ENCODE measurements around the gene CHRNA9. TPM values are rescaled to one million over a fixed set of nuclear protein-coding genes. Genes with fewer than 3 reads are reported as not detected.

Gene CHRNA9
- polyA plus RNA-seq, 1 donor (not counting 4 experiments of a cell fraction or from before 2014, with no cell fraction given): 0.03 TPM

GRCh38 chr4:40340030-40340429 lies 4.9 kb downstream of the CHRNA9 start:
- no peaks in the 10 kb centered on the region for H3K36me3 ChIP-seq (ENCODE audit: control insufficient read depth in 2 of 2, extremely low read depth in 1 of 2, insufficient read depth in 2 of 2, low read length in 2 of 2)
- H2AFZ ChIP-seq (ENCODE audit: control insufficient read depth, low read length): no peak overlapping the region
- no peak overlapping the region for H3K27ac ChIP-seq (ENCODE audit: control insufficient read depth, insufficient read depth, low read length)
- no peak overlapping the region for H3K4me3 ChIP-seq (ENCODE audit: control insufficient read depth in 2 of 3, extremely low read depth in 1 of 3, insufficient read depth in 2 of 3, low read depth in 1 of 3, low read length in 3 of 3)
- peaks cover 7% of the 10 kb centered on the region for H3K4me1 ChIP-seq (ENCODE audit: control insufficient read depth, extremely low read depth, insufficient read depth, low read length)
- dilution Hi-C loops (cut with MboI; ENCODE audit: extremely low pct_ligation_motif_present, low sequenced_read_pairs): no loop called here
- DNase-seq (ENCODE audit: low read depth, low spot score) (no peak), FAIRE-seq (no peak)
- H3K27me3 ChIP-seq (ENCODE audit: control insufficient read depth, extremely low read depth, insufficient read depth, low read length): no peaks in the 10 kb centered on the region
- no peaks in the 10 kb centered on the region for H3K9me1 ChIP-seq (ENCODE audit: control insufficient read depth, extremely low read depth, insufficient read depth, low read length)
- H3K9ac ChIP-seq (ENCODE audit: control insufficient read depth, extremely low read depth, insufficient read depth, low read length): no peak overlapping the region
- H3K4me2 ChIP-seq (ENCODE audit: control insufficient read depth, extremely low read depth, insufficient read depth, low read depth, low read length): no peak overlapping the region
- H3K9me3 ChIP-seq (ENCODE audit: control insufficient read depth, low read depth, low read length): no peaks in the 10 kb centered on the region
- no peaks in the 10 kb centered on the region for H3K79me2 ChIP-seq (ENCODE audit: control insufficient read depth, insufficient read depth, low read length)
- TF ChIP-seq EZH2 (IDR thresholded peaks at IDR 0.05; ENCODE audit: low read length): no peak
- TF ChIP-seq CTCF (optimal IDR thresholded peaks at IDR 0.05 in 1 of 3, IDR thresholded peaks at IDR 0.05 in 1 of 3, conservative IDR thresholded peaks at IDR 0.05 in 1 of 3; ENCODE audit: extremely low read depth in 1 of 3, insufficient read depth in 2 of 3, low read length in 3 of 3): no peak
- H4K20me1 ChIP-seq (ENCODE audit: control insufficient read depth, extremely low read depth, insufficient read depth, low read length): no peaks in the 10 kb centered on the region

GRCh38 chr4:40347472-40347871 lies 12.3 kb downstream of the CHRNA9 start:
- Histone ChIP-seq H3K27ac (ENCODE audit: control insufficient read depth, insufficient read depth, low read length) (no peak overlapping the region), H3K4me3 (ENCODE audit: control insufficient read depth in 2 of 3, extremely low read depth in 1 of 3, insufficient read depth in 2 of 3, low read depth in 1 of 3, low read length in 3 of 3) (no peak overlapping the region), H2AFZ (ENCODE audit: control insufficient read depth, low read length) (no peak overlapping the region), H3K27me3 (ENCODE audit: control insufficient read depth, extremely low read depth, insufficient read depth, low read length) (no peaks in the 10 kb centered on the region), H3K4me2 (ENCODE audit: control insufficient read depth, extremely low read depth, insufficient read depth, low read depth, low read length) (no peak overlapping the region), H3K9me3 (ENCODE audit: control insufficient read depth, low read depth, low read length) (no peaks in the 10 kb centered on the region), H3K36me3 (ENCODE audit: control insufficient read depth in 2 of 2, extremely low read depth in 1 of 2, insufficient read depth in 2 of 2, low read length in 2 of 2) (no peaks in the 10 kb centered on the region), H3K4me1 (ENCODE audit: control insufficient read depth, extremely low read depth, insufficient read depth, low read length) (no peaks in the 10 kb centered on the region), H4K20me1 (ENCODE audit: control insufficient read depth, extremely low read depth, insufficient read depth, low read length) (no peaks in the 10 kb centered on the region), H3K79me2 (ENCODE audit: control insufficient read depth, insufficient read depth, low read length) (no peaks in the 10 kb centered on the region), H3K9ac (ENCODE audit: control insufficient read depth, extremely low read depth, insufficient read depth, low read length) (no peak overlapping the region), H3K9me1 (ENCODE audit: control insufficient read depth, extremely low read depth, insufficient read depth, low read length) (no peaks in the 10 kb centered on the region)
- dilution Hi-C loops (cut with MboI; ENCODE audit: extremely low pct_ligation_motif_present, low sequenced_read_pairs): no loop called here
- FAIRE-seq (no peak), DNase-seq (ENCODE audit: low read depth, low spot score) (no peak)
- TF ChIP-seq EZH2 (IDR thresholded peaks at IDR 0.05; ENCODE audit: low read length): no peak
- TF ChIP-seq CTCF (optimal IDR thresholded peaks at IDR 0.05 in 1 of 3, IDR thresholded peaks at IDR 0.05 in 1 of 3, conservative IDR thresholded peaks at IDR 0.05 in 1 of 3; ENCODE audit: extremely low read depth in 1 of 3, insufficient read depth in 2 of 3, low read length in 3 of 3): no peak

Data from keratinocyte (primary cell).